Gastrocnemius medialis (tissue), 4 donors: ENCODE results near the gene MALL. TPM values are rescaled to one million over a fixed set of nuclear protein-coding genes. Genes with fewer than 3 reads are reported as not detected.

Source experiments
- ATAC-seq, 2 donors: fragments of 150-250 bp; one replicate each; pipeline ENCODE4 v1.9.1; 2016
- DNase-seq, 2 donors: peaks; one replicate each; pipeline ENCODE4 v3.0.0-alpha.2; 2019
- H3K27ac ChIP-seq, 4 donors: fragments of 200-600 bp; sonication (generic); 1 replicate in 1 of 4; 2 replicates in 3 of 4; pipeline ENCODE4 v1.5.1; 2016 to 2018; ENCODE audit warnings: mild to moderate bottlenecking in 2 of 4, moderate library complexity in 1 of 4
- H3K27me3 ChIP-seq, 3 donors: fragments of 200-600 bp; sonication (generic) in 2 of 3; 1 replicate in 1 of 3; 2 replicates in 2 of 3; pipeline versions ENCODE4 v1.5.1 to v1.6.0; 2016 to 2019; ENCODE audit warnings: mild to moderate bottlenecking in 1 of 3, moderate library complexity in 1 of 3
- H3K36me3 ChIP-seq, 2 donors: fragments of 200-600 bp; sonication (generic) in 1 of 2; one replicate each; pipeline ENCODE4 v1.5.1; 2017 to 2018
- H3K4me1 ChIP-seq, 2 donors: fragments of 200-600 bp; sonication (generic) in 1 of 2; one replicate each; pipeline ENCODE4 v1.5.1; 2016 to 2017; ENCODE audit warnings: mild to moderate bottlenecking in 2 of 2
- H3K4me3 ChIP-seq, 4 donors: fragments of 200-600 bp; sonication (generic) in 3 of 4; 1 replicate in 1 of 4; 2 replicates in 3 of 4; pipeline ENCODE4 v1.5.1; 2016 to 2019; ENCODE audit warnings: mild to moderate bottlenecking in 2 of 4
- H3K9me3 ChIP-seq, 3 donors: fragments of 200-600 bp; sonication (generic) in 2 of 3; 1 replicate in 1 of 3; 2 replicates in 2 of 3; pipeline ENCODE4 v1.5.1; 2016 to 2019
- CTCF ChIP-seq, 5 experiments: fragments of 450-650 bp in 3 of 5; fragments of 200-600 bp in 2 of 5; sonication (generic) in 2 of 5; IDR thresholded peaks in 4 of 5; conservative IDR thresholded peaks in 1 of 5; 1 replicate in 4 of 5; 2 replicates in 1 of 5; pipeline ENCODE4 v1.5.1; 2016 to 2019; ENCODE audit warnings: antibody characterized with exemption in 5 of 5, mild to moderate bottlenecking in 3 of 5, moderate library complexity in 3 of 5
- POLR2A ChIP-seq, 2 donors: fragments of 450-650 bp; IDR thresholded peaks; one replicate each; pipeline ENCODE4 v1.6.1; 2017; ENCODE audit warnings: antibody characterized with exemption in 2 of 2, mild to moderate bottlenecking in 2 of 2, moderate library complexity in 2 of 2
- in situ Hi-C, 4 donors: fragments of 200-750 bp; cut with MboI; loops; one replicate each; pipeline versions ENCODE4 v1.15.0 to v1.8.0; 2017; ENCODE audit warnings: low sequenced_read_pairs in 4 of 4
- intact Hi-C: fragments of 100-400 bp; cut with DNase I; formaldehyde crosslinking; loops from one replicate; pipeline ENCODE4 v1.15.1; 2023; ENCODE audit warnings: low total_unique reads
- total RNA-seq, 4 donors: library from RNA; depleted of rRNA; stranded (reverse); fragments of >200 nt; gene quantifications; one replicate each; pipeline versions ENCODE4 v1.1.0 to v1.2.3, GENCODE V29; 2016

Gene MALL
- total RNA-seq, 4 donors from 2014 or later: 1.7 to 3.8 (median 2.5) TPM

GRCh38 chr2:110143982-110144381, 28.4 kb upstream of the MALL start:
- Histone ChIP-seq H3K4me1 (no peaks in the 10 kb centered on the region), H3K9me3 (no peaks in the 10 kb centered on the region), H3K27me3 (no peaks in the 10 kb centered on the region), H3K4me3 (no peak overlapping the region), H3K27ac (no peak overlapping the region), H3K36me3 (peaks cover 0 to 64% of the 10 kb centered on the region in 2 donors)
- intact Hi-C loops: no loop called here
- ATAC-seq (no peak), DNase-seq (no peak)
- in situ Hi-C loops: no loop called here
- TF ChIP-seq POLR2A (IDR thresholded peaks at IDR 0.05): no peak
- TF ChIP-seq CTCF (IDR thresholded peaks at IDR 0.05 in 4 of 5, conservative IDR thresholded peaks at IDR 0.05 in 1 of 5): no peak

- Histone ChIP-seq H3K27ac (no peak overlapping the region), H3K9me3 (no peaks in the 10 kb centered on the region), H3K4me3 (no peak overlapping the region), H3K4me1 (no peaks in the 10 kb centered on the region), H3K27me3 (no peaks in the 10 kb centered on the region), H3K36me3 (peaks cover 0 to 40% of the 10 kb centered on the region in 2 donors)
- no peak for ATAC-seq
- intact Hi-C loops: no loop called here
- no peak for TF ChIP-seq POLR2A (IDR thresholded peaks at IDR 0.05)
- no peak for TF ChIP-seq CTCF (IDR thresholded peaks at IDR 0.05 in 4 of 5, conservative IDR thresholded peaks at IDR 0.05 in 1 of 5)
- in situ Hi-C loops: no loop called here
- DNase-seq: no peak
These were observed 24.8 kb upstream of the MALL start for GRCh38 chr2:110140401-110140800.

- in situ Hi-C loops (no loop called here), intact Hi-C loops (no loop called here)
- H3K4me3 ChIP-seq: no peak overlapping the region
- no peaks in the 10 kb centered on the region for H3K27me3 ChIP-seq
- H3K36me3 ChIP-seq: peaks cover 0 to 43% of the 10 kb centered on the region in 2 donors
- no peaks in the 10 kb centered on the region for H3K4me1 ChIP-seq
- ATAC-seq (no peak), DNase-seq (no peak)
- no peaks in the 10 kb centered on the region for H3K9me3 ChIP-seq
- TF ChIP-seq CTCF (IDR thresholded peaks at IDR 0.05 in 4 of 5, conservative IDR thresholded peaks at IDR 0.05 in 1 of 5) (no peak), POLR2A (IDR thresholded peaks at IDR 0.05) (no peak)
- no peak overlapping the region for H3K27ac ChIP-seq
These were observed 18.4 kb upstream of the MALL start for GRCh38 chr2:110134025-110134424.

GRCh38 chr2:110131166-110131565, 15.5 kb upstream of the MALL start:
- intact Hi-C loops (no loop called here), in situ Hi-C loops (no loop called here)
- no peak overlapping the region for H3K27ac ChIP-seq
- DNase-seq (no peak), ATAC-seq (no peak)
- H3K4me3 ChIP-seq: no peak overlapping the region
- peaks cover 0 to 71% of the 10 kb centered on the region in 2 donors for H3K36me3 ChIP-seq
- no peaks in the 10 kb centered on the region for H3K9me3 ChIP-seq
- H3K27me3 ChIP-seq: no peaks in the 10 kb centered on the region
- TF ChIP-seq POLR2A (IDR thresholded peaks at IDR 0.05) (no peak), CTCF (IDR thresholded peaks at IDR 0.05 in 4 of 5, conservative IDR thresholded peaks at IDR 0.05 in 1 of 5) (no peak)
- no peaks in the 10 kb centered on the region for H3K4me1 ChIP-seq

- DNase-seq: no peak
- no peak for ATAC-seq
- no peaks in the 10 kb centered on the region for H3K9me3 ChIP-seq
- no peaks in the 10 kb centered on the region for H3K4me1 ChIP-seq
- no peak overlapping the region for H3K27ac ChIP-seq
- H3K27me3 ChIP-seq: no peaks in the 10 kb centered on the region
- in situ Hi-C loops: no loop called here
- TF ChIP-seq POLR2A (IDR thresholded peaks at IDR 0.05) (no peak), CTCF (IDR thresholded peaks at IDR 0.05 in 4 of 5, conservative IDR thresholded peaks at IDR 0.05 in 1 of 5) (no peak)
- intact Hi-C loops: no loop called here
- no peak overlapping the region for H3K4me3 ChIP-seq
- H3K36me3 ChIP-seq: peaks cover 0 to 75% of the 10 kb centered on the region in 2 donors
These were observed 15.1 kb upstream of the MALL start for GRCh38 chr2:110130757-110131156.
